H9 (cell line): ENCODE results near the gene FLRT2. TPM values are rescaled to one million over a fixed set of nuclear protein-coding genes. Genes with fewer than 3 reads are reported as not detected.
A peak's percentile ranks its signal among the peaks of the same experiment; 100 is the strongest.

Experiments
- DNase-seq: peaks from one replicate; pipeline ENCODE4 v3.0.0-alpha.2; 2017
- H2AFZ ChIP-seq: one replicate; pipeline ENCODE4 v1.6.1; 2013; ENCODE audit warnings: mild to moderate bottlenecking, low read length, control low read depth, moderate library complexity
- H2AK5ac ChIP-seq: 2 replicates; pipeline ENCODE4 v1.6.1; 2013; ENCODE audit warnings: low read length, control low read depth, mixed read lengths; ENCODE audit not compliant: insufficient read length
- H2BK120ac ChIP-seq: one replicate; pipeline ENCODE4 v1.6.1; 2013; ENCODE audit warnings: low read depth, mild to moderate bottlenecking, low read length, control low read depth, inconsistent platforms; ENCODE audit not compliant: poor library complexity, severe bottlenecking
- H2BK12ac ChIP-seq: 2 replicates; pipeline ENCODE4 v1.6.1; 2013; ENCODE audit warnings: low read length, control low read depth, mixed read lengths, low read depth; ENCODE audit not compliant: insufficient read length
- H2BK15ac ChIP-seq: 2 replicates; pipeline ENCODE4 v1.6.1; 2013; ENCODE audit warnings: low read depth, low read length, control low read depth
- H2BK20ac ChIP-seq: one replicate; pipeline ENCODE4 v1.6.1; 2013; ENCODE audit warnings: low read depth, mild to moderate bottlenecking, low read length, control low read depth, inconsistent platforms; ENCODE audit not compliant: poor library complexity, severe bottlenecking
- H2BK5ac ChIP-seq: 2 replicates; pipeline ENCODE4 v1.6.1; 2013; ENCODE audit warnings: low read length, control low read depth, mixed read lengths; ENCODE audit not compliant: insufficient read length
- H3K14ac ChIP-seq: 2 replicates; pipeline ENCODE4 v1.6.1; 2013; ENCODE audit warnings: low read length, control low read depth; ENCODE audit not compliant: insufficient read depth
- H3K18ac ChIP-seq: 2 replicates; pipeline ENCODE4 v1.6.1; 2013; ENCODE audit warnings: low read depth, mild to moderate bottlenecking, mixed read lengths, low read length, control low read depth; ENCODE audit not compliant: insufficient read length
- H3K23ac ChIP-seq: 2 replicates; pipeline ENCODE4 v1.6.1; 2013; ENCODE audit warnings: low read length, control low read depth, mixed read lengths, low read depth; ENCODE audit not compliant: insufficient read length
- H3K23me2 ChIP-seq: 2 replicates; pipeline ENCODE4 v1.6.1; 2013; ENCODE audit warnings: low read depth, mild to moderate bottlenecking, mixed read lengths, low read length, control low read depth; ENCODE audit not compliant: insufficient read length, poor library complexity, severe bottlenecking
- H3K27ac ChIP-seq: 2 replicates; pipeline ENCODE4 v1.5.1; 2013; ENCODE audit warnings: low read length, control low read depth, mixed read lengths, low read depth; ENCODE audit not compliant: insufficient read length
- H3K27me3 ChIP-seq: 2 replicates; pipeline ENCODE4 v1.6.1; 2013; ENCODE audit warnings: low read length, control low read depth, inconsistent platforms; ENCODE audit not compliant: insufficient read depth
- H3K4ac ChIP-seq: 2 replicates; pipeline ENCODE4 v1.6.1; 2013; ENCODE audit warnings: low read depth, mild to moderate bottlenecking, control low read depth, inconsistent platforms, low read length, moderate library complexity
- H3K4me1 ChIP-seq: 2 replicates; pipeline ENCODE4 v1.6.1; 2013; ENCODE audit warnings: low read length, control low read depth, inconsistent platforms; ENCODE audit not compliant: insufficient read depth
- H3K4me2 ChIP-seq: 2 replicates; pipeline ENCODE4 v1.6.1; 2013; ENCODE audit warnings: low read length, control low read depth, mixed read lengths; ENCODE audit not compliant: insufficient read length, insufficient read depth
- H3K56ac ChIP-seq: 2 replicates; pipeline ENCODE4 v1.6.1; 2013; ENCODE audit warnings: low read depth, mild to moderate bottlenecking, mixed read lengths, low read length, control low read depth; ENCODE audit not compliant: insufficient read length
- H3K79me1 ChIP-seq: 2 replicates; pipeline ENCODE4 v1.6.1; 2013; ENCODE audit warnings: low read depth, mild to moderate bottlenecking, moderate library complexity, low read length, control low read depth, inconsistent platforms; ENCODE audit not compliant: insufficient read depth, poor library complexity, severe bottlenecking
- H3K79me2 ChIP-seq: 2 replicates; pipeline ENCODE4 v1.6.1; 2013; ENCODE audit warnings: low read length, control low read depth, inconsistent platforms; ENCODE audit not compliant: insufficient read depth
- H3K9ac ChIP-seq: 2 replicates; pipeline ENCODE4 v1.6.1; 2013; ENCODE audit warnings: low read length, control low read depth, mixed read lengths; ENCODE audit not compliant: insufficient read length; ENCODE audit errors: extremely low read depth
- H3K9me3 ChIP-seq: one replicate; pipeline ENCODE4 v1.6.1; 2013; ENCODE audit warnings: low read depth, low read length, inconsistent platforms; ENCODE audit not compliant: control insufficient read depth
- H3T11ph ChIP-seq: one replicate; pipeline ENCODE4 v1.6.1; 2013; ENCODE audit warnings: mild to moderate bottlenecking, low read length, control low read depth, inconsistent platforms
- H4K20me1 ChIP-seq: one replicate; pipeline ENCODE4 v1.6.1; 2013; ENCODE audit not compliant: control insufficient read depth, insufficient read length, insufficient read depth
- H4K5ac ChIP-seq: 2 replicates; pipeline ENCODE4 v1.6.1; 2013; ENCODE audit warnings: low read depth, mild to moderate bottlenecking, mixed read lengths, low read length, control low read depth; ENCODE audit not compliant: insufficient read length
- H4K8ac ChIP-seq: replicated peaks from 2 replicates; pipeline ENCODE4 v1.6.1; 2013; ENCODE audit warnings: low read length, control low read depth, mixed read lengths, low read depth; ENCODE audit not compliant: insufficient read length
- H4K91ac ChIP-seq: 2 replicates; pipeline ENCODE4 v1.6.1; 2013; ENCODE audit warnings: low read depth, mild to moderate bottlenecking, moderate library complexity, mixed read lengths, low read length, control low read depth; ENCODE audit not compliant: insufficient read length
- H3K27ac Mint-ChIP-seq, 3 experiments: 2 replicates in 2 of 3; 3 replicates in 1 of 3; pipeline ENCODE4 v1.8.0; 2020 to 2021; ENCODE audit warnings: mixed read lengths in 3 of 3, mild to moderate bottlenecking in 1 of 3, moderate library complexity in 1 of 3
- H3K27me3 Mint-ChIP-seq: 2 replicates; pipeline ENCODE4 v1.8.0; 2021; ENCODE audit warnings: low read depth, mild to moderate bottlenecking, moderate library complexity, mixed read lengths
- H3K36me3 Mint-ChIP-seq, 3 experiments: 2 replicates in 2 of 3; 3 replicates in 1 of 3; pipeline ENCODE4 v1.8.0; 2020 to 2021; ENCODE audit warnings: low read depth in 3 of 3, mixed read lengths in 3 of 3; ENCODE audit not compliant: insufficient read depth in 1 of 3
- H3K4me1 Mint-ChIP-seq, 2 experiments: 2 replicates each; pipeline ENCODE4 v1.8.0; 2020; ENCODE audit warnings: mixed read lengths in 2 of 2
- H3K4me3 Mint-ChIP-seq, 2 experiments: 2 replicates in 1 of 2; 3 replicates in 1 of 2; pipeline ENCODE4 v1.8.0; 2020 to 2021; ENCODE audit warnings: mild to moderate bottlenecking in 2 of 2, mixed read lengths in 2 of 2, moderate library complexity in 1 of 2
- H3K9me3 Mint-ChIP-seq, 2 experiments: 2 replicates in 1 of 2; 3 replicates in 1 of 2; pipeline ENCODE4 v1.8.0; 2020; ENCODE audit warnings: mild to moderate bottlenecking in 2 of 2, mixed read lengths in 2 of 2, moderate library complexity in 1 of 2
- CTCF ChIP-seq: fragments of 200-600 bp; sonication (generic); conservative IDR thresholded peaks from 3 replicates; pipeline ENCODE4 v1.8.0; 2021; ENCODE audit warnings: antibody characterized with exemption, mild to moderate bottlenecking
- WGBS: extraction: QIAGEN DNeasy Blood & Tissue Kit; methylation state at CpG from one replicate; pipeline ENCODE4 v1.1.7; 2013; ENCODE audit warnings: missing lambda C conversion rate, low lambda C conversion rate, mixed read lengths; ENCODE audit not compliant: insufficient read length; ENCODE audit errors: extremely low coverage; 5-methylcytosine and 5-hydroxymethylcytosine counted together
- total RNA-seq: library from RNA; stranded (reverse); gene quantifications from 2 replicates; pipeline ENCODE4 v1.2.1, GENCODE V29; 2021

The FLRT2 gene
- total RNA-seq, 1 experiment from 2014 or later: 3.3 TPM

- TF ChIP-seq CTCF: peak; percentile 49
- H2AFZ ChIP-seq: no peak overlapping the region
- H2BK15ac ChIP-seq: no peak overlapping the region
- no peak overlapping the region for H2BK120ac ChIP-seq
- no peak overlapping the region for H3K14ac ChIP-seq
- Mint-ChIP-seq H3K27ac (no peak overlapping the region), H3K27me3 (peaks cover 56% of the 10 kb centered on the region), H3K9me3 (peaks cover 2 to 5% of the 10 kb centered on the region in 2 experiments; a peak in 2 of 5 replicates), H3K4me3 (peak overlapping the region in 1 of 2 experiments; percentile 83; a peak in 1 of 5 replicates), H3K4me1 (peaks cover 45 to 46% of the 10 kb centered on the region in 2 experiments), H3K36me3 (peaks cover 0 to 2% (median 0%) of the 10 kb centered on the region in 3 experiments; a peak in 1 of 7 replicates)
- no peak overlapping the region for H3K4ac ChIP-seq
- H2BK5ac ChIP-seq: no peak overlapping the region
- no peak overlapping the region for H4K91ac ChIP-seq
- no peak overlapping the region for H2BK20ac ChIP-seq
- H3K4me2 ChIP-seq: no peak overlapping the region
- no peak overlapping the region for H2BK12ac ChIP-seq
- WGBS: no CpG with 5 or more reads among the region's 8 CpGs
- no peak overlapping the region for H4K5ac ChIP-seq
- DNase-seq: no peak
- no peak overlapping the region for H3T11ph ChIP-seq
- H3K56ac ChIP-seq: no peak overlapping the region
- H3K23ac ChIP-seq: no peak overlapping the region
- H3K9ac ChIP-seq: no peak overlapping the region
- no peaks in the 10 kb centered on the region for H4K20me1 ChIP-seq
- H3K79me1 ChIP-seq: no peaks in the 10 kb centered on the region
- H3K9me3 ChIP-seq: no peaks in the 10 kb centered on the region
- H3K79me2 ChIP-seq: no peaks in the 10 kb centered on the region
- H3K18ac ChIP-seq: no peak overlapping the region
- H4K8ac ChIP-seq: no peak overlapping the region
- H3K27ac ChIP-seq: no peak overlapping the region
- peaks cover 7% of the 10 kb centered on the region; the same call in 1 of the 2 replicates for H3K4me1 ChIP-seq
- peaks cover 29% of the 10 kb centered on the region; the same call in 1 of the 2 replicates for H3K27me3 ChIP-seq
- peaks cover 27% of the 10 kb centered on the region for H3K23me2 ChIP-seq
- no peak overlapping the region for H2AK5ac ChIP-seq
These were observed 6.3 kb downstream of the FLRT2 start for GRCh38 chr14:85535991-85536832.
